Ecto neural progenitor cell (in vitro differentiated cells): ENCODE measurements around the gene EPB41.
A peak's percentile ranks its signal among the peaks of the same experiment; 100 is the strongest.
"Not testable (repeated sequence)": the region's sequence is repeated elsewhere in the genome, so short reads cannot be mapped to it uniquely, and the experiment has no call there.

Experiments used
- DNase-seq: peaks from one replicate; pipeline ENCODE4 v3.0.0-alpha.2; 2018; ENCODE audit warnings: low spot score

The EPB41 gene

DNA sequence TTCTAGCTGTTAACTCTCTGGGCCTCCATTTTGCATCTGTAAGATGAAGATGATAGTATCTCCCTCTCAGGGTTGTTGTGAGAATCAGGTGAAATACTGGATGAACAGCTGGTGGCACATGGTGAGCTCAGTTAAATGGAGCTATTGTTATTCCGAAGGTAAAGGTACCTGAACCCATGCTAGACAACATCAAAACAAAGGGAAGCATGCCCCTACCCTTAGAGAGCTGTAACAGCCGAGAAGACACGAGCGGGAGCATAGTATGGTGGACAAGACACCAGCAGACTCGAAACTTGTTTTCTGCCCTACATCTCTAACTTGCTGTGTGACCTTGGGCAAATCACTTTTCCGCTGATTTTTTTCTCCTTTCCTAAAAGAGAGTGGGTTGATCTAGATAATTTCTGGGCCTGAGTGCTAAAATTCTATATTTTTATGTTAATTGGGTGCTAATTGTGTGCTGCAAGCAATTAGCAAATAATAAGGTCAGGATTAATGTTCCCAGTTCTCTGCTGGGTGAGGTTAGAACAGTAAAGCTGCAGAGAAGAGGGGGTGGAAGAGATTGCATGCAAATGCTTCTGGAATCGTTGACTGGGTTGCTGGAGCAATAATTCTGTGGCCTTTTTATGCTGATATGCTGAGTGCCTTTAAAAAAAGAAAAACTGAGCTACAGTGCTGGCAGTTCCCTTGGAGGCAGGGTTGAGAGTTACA, 198.5 kb downstream of the EPB41 start:
- no peak for DNase-seq

GRCh38 chr1:29113413-29114117, 199.2 kb downstream of the EPB41 start:
- DNase-seq: no peak

DNA sequence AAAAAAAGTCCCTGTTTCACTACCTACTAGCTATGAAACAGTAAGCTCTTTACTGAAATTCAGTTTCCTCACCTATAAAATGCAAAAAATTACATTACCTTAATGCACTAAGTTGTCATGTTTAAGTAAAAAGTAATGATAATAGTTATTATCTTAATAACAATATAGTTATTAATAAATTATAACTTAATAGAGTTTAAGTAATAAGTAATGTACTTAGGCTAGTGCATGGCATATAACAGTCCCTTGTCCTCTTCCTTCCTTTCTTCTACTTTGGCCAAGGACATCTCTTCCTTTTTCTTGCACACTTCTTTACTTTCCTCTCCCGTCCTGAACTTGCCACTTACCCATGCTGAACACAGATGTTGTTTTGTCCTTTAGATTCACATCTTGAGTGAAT, 200.3 kb downstream of the EPB41 start:
- DNase-seq: no peak

DNA sequence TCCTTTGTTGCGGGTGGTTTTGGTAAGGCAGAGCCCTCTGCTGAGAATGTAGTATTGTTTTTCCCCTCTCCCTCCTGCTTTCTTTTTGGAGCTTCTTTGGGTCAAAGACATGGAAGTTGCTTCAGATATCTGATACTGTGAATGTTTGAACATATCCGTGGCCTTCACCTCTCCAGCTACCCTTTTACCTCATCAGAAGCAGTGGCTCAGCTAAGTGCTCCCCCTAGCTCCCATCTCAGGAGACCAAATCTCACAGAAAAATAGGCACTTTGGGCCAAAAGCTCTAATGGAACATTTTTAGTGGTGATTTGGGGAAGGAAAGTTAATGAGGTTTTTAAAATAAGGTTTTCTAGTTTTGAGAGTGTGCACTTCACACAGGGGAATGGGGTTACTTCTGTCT, 203.0 kb downstream of the EPB41 start:
- DNase-seq: no peak

DNA sequence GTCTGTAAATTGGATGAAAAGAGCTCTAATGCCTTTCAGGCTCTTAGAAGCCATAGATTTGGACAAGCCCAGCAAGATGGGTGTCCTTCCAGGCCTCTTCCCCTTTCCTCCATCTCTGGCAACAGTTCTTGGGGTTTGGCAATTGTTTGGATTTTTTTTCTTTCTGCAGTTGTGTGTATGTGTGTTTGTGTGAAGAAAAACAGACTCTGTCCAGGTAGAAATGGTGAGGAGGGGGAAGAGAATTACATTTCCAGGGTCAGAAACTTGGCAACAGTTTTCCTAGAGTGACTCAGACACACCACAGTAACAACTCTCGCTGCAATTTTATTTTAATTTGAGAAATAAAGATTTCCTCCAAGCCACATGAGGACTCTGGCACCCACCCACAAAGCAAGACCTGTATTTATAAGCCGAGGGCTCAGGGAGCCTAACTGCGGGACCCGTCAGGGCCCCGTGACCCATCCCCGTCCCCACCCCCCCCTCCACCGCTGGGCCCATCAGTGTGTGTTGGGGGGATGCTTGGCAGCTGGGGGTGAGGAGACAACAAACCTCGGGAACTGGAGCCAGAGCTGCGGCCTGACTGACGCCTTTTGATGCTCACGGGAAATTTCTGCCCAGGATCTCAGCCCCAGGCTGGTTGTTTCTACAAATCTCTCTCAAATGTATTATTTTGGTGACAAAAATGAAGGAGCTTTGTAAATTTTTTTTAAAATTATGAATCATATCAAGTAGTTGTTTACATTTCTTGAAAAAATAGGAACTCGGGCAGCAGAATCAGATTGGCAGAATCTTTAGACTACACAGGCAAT, 205.0 kb downstream of the EPB41 start:
- no peak for DNase-seq

DNA sequence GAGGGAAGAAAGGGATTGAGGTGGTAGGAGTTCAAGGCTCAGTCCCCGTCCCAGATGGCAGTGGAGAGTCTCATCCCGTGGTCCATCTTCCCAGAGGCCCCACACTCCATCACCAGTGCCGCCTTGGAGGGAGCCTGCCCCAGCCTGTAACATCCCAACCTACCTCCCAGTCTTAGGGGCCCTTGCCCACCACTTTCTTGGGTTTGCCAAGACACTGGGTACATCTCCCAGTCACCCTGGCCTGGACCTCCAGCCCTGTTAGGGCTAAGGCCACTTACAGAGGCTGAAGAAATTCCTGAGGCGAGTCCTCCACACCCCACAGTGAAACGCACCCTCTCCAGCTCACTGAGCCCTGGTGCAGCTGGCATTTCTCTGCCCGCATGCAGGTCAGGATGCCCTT, 206.0 kb downstream of the EPB41 start:
- no peak for DNase-seq

DNA sequence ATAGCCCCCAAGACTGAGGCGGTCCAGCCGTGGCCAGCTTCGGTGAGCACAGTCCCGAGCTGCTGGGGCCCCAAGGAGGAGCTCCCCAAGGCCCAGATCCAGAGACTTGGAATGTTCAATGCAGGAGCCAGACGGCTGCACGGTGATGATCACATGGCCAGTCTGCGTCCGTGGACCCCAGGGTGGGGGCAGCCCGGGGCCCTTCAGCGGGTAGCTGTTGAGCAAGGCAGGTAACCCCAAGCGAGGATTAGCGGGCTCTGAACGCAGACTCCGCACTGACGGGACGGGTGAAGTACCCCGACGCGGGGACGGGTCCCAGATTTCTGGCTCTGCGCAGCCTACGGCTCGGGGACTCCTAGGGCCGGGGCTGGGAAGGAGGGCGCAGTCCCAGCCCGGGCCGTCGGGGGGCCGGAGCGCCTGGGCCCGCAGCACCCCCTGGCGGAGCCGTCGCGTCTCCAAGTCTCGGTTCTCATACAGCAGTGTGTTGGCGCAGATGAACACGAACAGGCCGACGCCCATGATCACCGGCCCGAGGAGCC, 206.6 kb downstream of the EPB41 start:
- DNase-seq: peak; percentile 85

DNA sequence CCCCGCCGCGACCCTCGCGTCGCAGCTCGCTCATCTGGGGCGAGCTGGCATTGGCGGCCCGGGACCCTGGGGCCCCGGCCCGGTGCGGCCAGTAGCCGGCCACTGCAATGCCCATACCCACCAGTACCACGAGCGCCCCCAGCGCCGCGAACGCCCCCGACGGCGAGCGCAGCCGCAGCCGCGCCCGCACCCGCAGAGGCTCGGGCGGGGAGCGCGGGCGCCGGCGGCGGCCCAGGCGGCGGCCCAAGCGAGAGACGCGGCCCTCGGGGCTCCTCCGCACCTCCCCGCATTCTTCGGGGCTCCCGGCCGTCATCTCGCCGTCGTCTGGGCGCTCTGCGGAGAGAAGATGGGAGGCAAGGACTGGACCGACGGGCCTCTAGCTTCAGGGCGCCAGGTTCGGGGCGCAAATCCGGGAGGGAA, 207.2 kb downstream of the EPB41 start:
- peak; percentile 78 for DNase-seq

DNA sequence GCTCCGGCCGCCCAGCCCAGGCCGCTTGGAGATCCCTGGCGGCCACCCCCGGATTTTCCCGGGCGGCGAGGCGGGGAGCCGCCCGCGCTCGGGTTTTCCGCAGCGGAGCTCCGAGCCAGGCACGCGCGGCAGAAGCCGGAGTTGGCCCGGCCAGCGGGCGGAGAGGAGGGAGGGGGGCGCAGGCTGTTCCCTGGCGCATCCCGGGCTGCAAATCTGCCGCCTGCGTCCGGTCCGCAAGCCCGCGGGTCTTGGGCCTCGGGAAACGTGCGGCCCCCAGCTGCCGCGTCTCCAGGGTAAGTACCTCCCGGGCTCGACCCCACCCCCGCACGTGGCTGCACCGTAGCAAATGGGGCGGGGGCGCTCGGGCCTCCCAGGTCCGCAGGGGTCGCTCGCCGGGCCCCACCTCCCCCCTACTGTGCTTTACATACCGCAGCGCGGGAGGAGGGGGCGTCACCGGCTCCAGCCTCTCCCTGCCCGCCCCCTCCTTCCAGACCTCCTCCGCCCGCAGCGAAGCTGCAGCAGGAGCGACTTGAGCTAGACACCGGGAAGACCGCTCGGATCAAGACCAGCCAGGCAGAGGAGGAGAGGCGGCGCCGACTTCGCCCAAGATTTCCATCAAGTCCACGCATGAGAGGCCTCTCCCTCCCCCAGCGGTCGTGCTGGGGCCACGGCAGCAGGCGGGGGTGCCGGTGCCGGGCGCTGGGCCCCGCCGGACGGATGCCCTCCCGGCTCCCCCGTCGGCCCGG, 207.7 kb downstream of the EPB41 start:
- peak; percentile 75 for DNase-seq

- peak; percentile 73 for DNase-seq
Measured at GRCh38 chr1:29122682-29123052, 208.3 kb downstream of the EPB41 start.

GRCh38 chr1:29123053-29123886, 208.9 kb downstream of the EPB41 start:
- peak; percentile 74 for DNase-seq

DNA sequence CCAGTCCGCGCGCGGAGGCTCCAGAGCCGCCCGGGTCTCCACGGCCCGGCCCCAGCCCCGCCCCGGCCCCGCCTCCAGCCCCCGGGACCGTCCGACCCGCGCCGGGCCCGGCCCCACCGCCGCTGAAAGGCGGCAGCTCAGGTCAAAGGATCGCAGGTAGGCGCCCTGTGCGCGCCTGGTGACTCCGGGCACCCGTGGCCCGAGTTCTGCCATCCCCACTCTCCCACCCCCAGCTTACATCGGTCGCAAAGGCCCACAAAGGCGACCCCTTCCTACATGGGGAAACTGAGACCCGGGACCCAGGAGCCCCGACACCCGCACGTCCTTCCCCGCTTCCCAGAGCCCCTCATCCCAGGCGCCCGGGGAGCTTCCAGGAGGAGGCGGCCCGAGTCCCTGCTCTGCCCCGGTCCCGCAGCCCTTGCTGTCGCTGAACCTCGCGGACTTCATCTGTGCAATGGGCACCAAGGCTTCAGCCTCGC, 209.6 kb downstream of the EPB41 start, which contains the start of gene TMEM200B:
TSS of gene TMEM200B (minus strand) at position 17 of the 479 bp plus-strand sequence. CDS start 2,075 bp downstream, outside the sequence.
- DNase-seq: peak; percentile 59

DNA sequence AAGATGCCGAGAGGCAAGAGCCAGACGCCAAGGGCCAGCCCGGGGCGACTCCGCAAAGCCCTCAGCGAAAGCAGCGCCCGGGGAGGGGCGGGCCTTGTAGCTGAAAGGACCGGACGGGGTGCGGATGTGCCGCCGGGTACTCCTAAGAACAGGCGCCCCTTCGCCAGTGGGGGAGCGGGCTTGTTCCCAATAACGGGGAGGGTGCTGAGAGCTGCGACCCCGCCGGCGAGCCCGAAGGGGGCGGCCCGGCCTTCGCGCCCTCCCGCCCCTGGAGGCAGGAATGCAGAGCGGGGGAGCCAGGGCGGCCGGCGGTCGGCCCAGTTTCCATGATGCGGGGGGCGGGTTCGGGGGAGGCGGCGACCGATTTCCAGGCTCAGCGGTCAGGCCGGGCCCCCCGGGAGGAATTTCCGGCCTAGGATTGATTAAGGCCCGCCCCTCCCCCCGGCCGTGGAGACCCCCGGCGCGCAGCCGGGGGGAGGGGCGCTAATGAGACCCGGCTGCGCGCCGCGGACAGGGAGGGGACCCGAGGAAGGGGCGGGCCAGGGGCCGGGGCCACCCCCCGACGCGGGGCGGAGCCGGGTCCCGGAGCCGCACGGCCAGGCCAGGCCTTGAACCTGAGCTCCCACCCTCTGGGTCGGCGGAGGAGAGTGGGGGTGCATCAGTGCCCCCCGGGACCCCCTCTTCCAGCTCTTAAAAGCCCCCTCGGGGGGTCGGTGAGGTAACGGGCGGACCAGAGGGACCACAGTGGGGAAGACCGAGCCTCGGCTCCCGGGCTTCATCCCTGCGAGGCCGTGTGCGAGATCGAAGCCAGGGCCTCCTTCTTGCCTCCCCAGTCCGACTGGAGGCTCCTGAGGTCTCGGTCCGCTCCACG, 210.2 kb downstream of the EPB41 start:
- peak; percentile 85 for DNase-seq

- DNase-seq: no peak
Measured at GRCh38 chr1:29125237-29125641, 210.9 kb downstream of the EPB41 start.

GRCh38 chr1:29125788-29126187, 211.4 kb downstream of the EPB41 start:
- no peak for DNase-seq

DNA sequence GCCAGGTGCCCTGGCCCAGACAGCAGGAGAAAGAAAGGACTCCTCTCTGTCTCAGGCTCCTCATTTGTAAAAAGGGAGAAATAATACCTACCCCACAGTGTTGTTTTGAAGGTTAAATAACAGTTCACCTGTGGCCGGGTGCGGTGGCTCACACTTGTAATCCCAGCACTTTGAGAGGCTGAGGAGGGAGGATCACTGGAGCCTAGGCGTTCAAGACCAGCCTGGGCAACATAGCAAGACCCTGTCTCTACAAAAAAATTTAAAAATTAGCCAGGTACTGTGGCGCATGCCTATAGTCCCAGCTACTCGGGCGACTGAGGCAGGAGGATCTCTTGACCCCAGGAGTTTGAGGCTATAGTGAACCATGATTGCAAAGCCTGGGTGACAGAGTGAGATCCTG, 211.8 kb downstream of the EPB41 start:
- no peak for DNase-seq

DNA sequence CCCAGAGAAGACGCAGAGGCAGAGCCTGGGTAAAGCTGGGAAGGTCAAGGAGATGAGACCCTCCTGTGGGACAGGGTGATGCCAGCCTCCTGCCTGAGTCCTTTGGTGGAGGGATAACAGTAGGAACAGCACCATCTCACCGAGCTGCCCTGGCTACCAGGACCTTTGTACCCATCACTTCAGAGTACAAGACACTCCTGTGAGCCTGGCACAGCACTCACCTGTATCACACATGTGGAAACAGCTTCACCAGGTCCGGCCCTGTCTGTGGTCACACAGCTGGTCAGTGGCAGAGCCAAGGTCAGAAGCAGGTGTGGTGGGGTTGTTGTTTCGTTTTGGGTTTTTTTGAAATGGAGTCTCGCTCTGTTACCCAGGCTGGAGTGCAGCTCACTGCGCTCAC, 214.4 kb downstream of the EPB41 start:
- no peak for DNase-seq

GRCh38 chr1:29129916-29130315, 215.5 kb downstream of the EPB41 start:
- DNase-seq: no peak

- not testable (repeated sequence) for DNase-seq
Measured at GRCh38 chr1:29131056-29131455, 216.7 kb downstream of the EPB41 start.
